GM12875 (cell line): Measurements from ENCODE around the gene OR7C1.
"Not testable (repeated sequence)": the region's sequence is repeated elsewhere in the genome, so short reads cannot be mapped to it uniquely, and the experiment has no call there.

Experiments used
- H3K4me3 ChIP-seq: one replicate; pipeline ENCODE4 v1.5.1; 2011; ENCODE audit warnings: low read depth, low read length, control low read depth
- CTCF ChIP-seq: IDR thresholded peaks from 2 replicates; pipeline ENCODE4 v1.5.1; 2011; ENCODE audit warnings: low read depth, mild to moderate bottlenecking, control low read depth, inconsistent platforms, low read length, moderate library complexity, borderline replicate concordance; ENCODE audit not compliant: insufficient read depth

OR7C1 gene

GRCh38 chr19:14782626-14783409 lies 52.2 kb downstream of the OR7C1 start:
- TF ChIP-seq CTCF = no peak
- H3K4me3 ChIP-seq = no peak overlapping the region

DNA sequence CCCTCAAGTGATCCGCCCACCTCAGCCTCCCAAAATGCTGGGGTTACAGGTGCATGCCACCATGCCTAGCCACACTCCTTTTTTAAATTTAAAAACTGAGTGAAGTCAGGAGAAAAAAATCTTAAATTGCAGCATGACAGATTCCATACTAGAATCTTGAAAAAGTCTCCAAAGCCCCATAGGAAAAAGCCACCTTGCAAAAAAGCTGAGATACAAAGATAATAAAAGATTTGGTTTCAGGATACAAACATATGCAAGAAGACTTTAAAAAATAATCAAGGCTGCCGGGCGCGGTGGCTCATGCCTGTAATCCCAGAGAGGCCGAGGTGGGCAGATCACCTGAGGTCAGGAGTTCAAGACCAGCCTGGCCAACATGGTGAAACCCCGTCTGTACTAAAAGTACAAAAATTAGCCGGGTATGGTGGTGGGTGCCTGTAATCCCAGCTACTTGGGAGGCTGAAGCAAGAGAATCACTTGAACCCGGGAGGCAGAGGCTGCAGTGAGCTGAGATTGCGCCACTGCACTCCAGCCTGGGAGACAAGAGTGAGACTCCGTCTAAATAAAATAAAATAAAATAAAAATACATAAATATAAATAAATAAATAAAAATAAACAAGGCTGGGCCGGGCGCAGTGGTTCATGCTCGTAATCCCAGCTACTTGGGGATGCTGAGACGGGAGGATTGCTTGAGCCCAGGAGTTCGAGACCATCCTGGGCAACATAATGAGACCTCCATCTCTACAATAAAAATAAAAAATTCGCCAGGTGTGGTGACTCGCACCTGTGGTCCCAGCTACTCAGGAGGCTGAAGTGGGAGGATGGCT lies 53.1 kb downstream of the OR7C1 start:
- H3K4me3 ChIP-seq = not testable (repeated sequence)

DNA sequence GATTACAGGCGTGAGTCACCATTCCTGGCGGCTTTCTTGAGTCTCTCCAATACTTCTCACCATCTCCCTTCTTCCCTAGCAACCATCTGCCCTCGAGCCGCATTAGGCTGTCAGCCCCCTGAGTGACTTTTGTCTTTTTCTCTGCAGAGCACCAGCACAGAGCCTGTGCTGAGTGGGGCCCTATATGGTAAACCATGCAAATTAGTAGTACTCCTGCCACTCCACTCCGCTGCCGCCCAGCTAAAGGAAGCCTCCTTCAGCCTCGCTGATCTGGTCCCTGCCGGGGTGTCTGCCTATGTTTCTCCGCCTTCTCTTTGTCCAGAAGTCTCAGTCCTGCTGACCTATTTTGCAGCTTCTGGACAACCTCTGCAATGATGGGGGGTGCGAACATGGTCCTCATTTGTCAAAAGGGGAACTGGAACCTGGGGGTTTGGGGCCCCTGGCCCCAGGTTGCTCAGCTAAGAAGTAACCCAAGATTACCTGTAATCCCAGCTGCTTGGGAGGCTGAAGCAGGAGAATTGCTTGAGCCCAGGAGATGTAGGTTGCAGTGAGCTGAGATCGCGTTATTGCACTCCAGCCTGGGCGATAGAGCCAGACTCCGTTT lies 54.3 kb downstream of the OR7C1 start:
- H3K4me3 ChIP-seq = not testable (repeated sequence)

- TF ChIP-seq CTCF = no peak
- no peak overlapping the region for H3K4me3 ChIP-seq
Observed at GRCh38 chr19:14779151-14779550, 55.8 kb downstream of the OR7C1 start.

DNA sequence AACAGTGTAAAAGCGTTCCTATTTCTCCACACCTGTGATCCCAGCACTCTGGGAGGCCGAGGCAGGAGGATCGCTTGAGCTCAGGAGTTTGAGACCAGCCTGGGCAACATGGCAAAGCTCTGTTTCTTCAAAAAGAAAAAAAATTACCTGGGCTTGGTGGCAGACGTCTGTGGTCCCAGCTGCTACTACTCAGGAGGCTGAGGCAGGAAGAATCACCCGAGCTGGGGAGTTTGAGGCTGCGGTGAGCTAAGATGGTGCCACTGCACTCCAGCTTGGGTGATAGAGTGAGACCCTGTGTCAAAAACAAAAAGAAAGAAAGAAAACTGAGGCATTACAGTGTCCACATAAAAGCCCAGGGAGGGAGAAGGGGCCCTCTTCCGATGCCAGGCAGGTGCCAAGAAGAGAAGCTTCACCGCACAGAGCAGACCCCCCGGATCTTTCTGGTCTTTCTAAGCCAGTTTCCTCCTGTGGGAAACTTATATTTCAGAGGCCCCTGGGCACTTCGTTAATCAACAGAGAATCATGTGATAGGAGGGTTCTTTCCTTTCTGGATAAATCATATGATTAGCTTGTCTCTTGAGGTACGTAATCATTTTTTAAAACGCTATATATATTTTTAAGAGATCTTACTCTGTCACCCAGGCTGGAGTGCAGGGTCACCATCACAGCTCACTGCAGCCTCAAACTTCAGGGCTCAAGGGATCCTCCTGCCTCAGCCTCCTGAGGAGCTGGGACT lies 56.7 kb downstream of the OR7C1 start, which contains the start of gene ADGRE2:
TSS of gene ADGRE2 (minus strand) at position 451 of the 736 bp plus-strand sequence. CDS start 1,804 bp downstream, outside the sequence.
- H3K4me3 ChIP-seq = not testable (repeated sequence)

DNA sequence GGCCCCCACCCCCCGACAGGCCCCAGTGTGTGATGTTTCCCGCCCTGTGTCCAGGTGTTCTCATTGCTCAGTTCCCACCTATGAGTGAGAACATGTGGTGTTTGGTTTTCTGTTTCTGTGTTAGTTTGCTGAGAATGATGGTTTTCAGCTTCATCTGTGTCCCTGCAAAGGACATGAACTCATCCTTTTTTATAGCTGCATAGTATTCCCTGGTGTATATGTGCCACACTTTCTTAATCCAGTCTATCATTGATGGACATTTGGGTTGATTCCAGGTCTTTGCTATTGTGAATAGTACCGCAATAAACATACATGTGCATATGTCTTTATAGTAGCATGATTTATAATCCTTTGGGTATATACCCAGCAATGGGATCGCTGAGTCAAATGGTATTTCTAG lies 57.3 kb downstream of the OR7C1 start:
- H3K4me3 ChIP-seq = not testable (repeated sequence)

GRCh38 chr19:14775869-14776586 lies 59.0 kb downstream of the OR7C1 start:
- H3K4me3 ChIP-seq = peak overlapping the region; percentile 58
- TF ChIP-seq CTCF = no peak

DNA sequence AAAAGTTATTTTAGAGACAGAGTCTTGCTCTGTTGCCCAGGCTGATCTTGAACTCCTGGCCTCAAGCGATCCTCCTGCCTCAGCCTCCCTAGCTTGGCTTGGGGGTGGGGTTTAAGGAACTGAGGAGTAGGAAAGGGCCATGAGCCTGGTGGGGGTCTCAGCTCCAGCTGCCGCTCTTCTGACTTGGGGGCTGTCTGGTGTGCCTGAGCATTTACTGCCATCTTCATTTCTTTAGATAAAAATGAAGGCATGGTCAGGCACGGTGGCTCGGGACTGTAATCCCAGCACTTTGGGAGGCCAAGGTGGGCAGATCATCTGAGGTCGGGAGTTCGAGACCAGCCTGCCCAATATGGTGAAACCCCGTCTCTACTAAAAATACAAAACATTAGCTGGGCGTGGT lies 59.7 kb downstream of the OR7C1 start:
- H3K4me3 ChIP-seq = peak overlapping the region; percentile 58

GRCh38 chr19:14774373-14774772 lies 60.6 kb downstream of the OR7C1 start:
- no peak overlapping the region for H3K4me3 ChIP-seq
- no peak for TF ChIP-seq CTCF

DNA sequence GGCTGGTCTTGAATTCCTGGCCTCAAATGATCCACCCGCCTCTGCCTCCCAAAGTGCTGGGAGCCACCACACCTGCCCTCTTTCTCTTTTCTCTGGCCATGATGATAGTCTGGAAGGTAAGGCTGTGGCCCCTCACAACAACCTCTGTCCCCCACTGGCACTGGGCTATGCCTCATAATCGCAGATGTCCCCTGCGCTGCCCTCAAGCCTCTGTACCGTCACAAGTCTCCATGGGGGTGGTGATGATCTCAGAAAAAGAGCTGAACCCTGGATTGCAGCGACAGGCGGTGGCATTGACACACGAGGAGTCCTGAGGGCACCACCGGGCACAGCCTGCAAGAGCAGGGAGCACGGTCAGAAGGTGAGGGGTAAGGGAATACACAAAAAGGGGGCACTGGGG lies 61.3 kb downstream of the OR7C1 start:
- not testable (repeated sequence) for H3K4me3 ChIP-seq
